ENCODE results near the gene ALDH16A1.

The ALDH16A1 gene

GRCh38 chr19:49419173-49419572, 33.9 kb upstream of the ALDH16A1 start:
- no peak for TF ChIP-seq CTCF (conservative IDR thresholded peaks at IDR 0.05; ENCODE audit: low read depth, low read length)
- no peak for DNase-seq (ENCODE audit: low read depth)
- H3K4me3 ChIP-seq (ENCODE audit: low read length): no peak overlapping the region

GRCh38 chr19:49420227-49420626, 32.8 kb upstream of the ALDH16A1 start:
- no peak for DNase-seq (ENCODE audit: low read depth)
- no peak overlapping the region for H3K4me3 ChIP-seq (ENCODE audit: low read length)
- TF ChIP-seq CTCF (conservative IDR thresholded peaks at IDR 0.05; ENCODE audit: low read depth, low read length): no peak

GRCh38 chr19:49421039-49421877, 31.8 kb upstream of the ALDH16A1 start:
- no peak for DNase-seq (ENCODE audit: low read depth)

GRCh38 chr19:49421878-49422202, 31.2 kb upstream of the ALDH16A1 start:
- no peak for TF ChIP-seq CTCF (conservative IDR thresholded peaks at IDR 0.05; ENCODE audit: low read depth, low read length)
- no peak overlapping the region for H3K4me3 ChIP-seq (ENCODE audit: low read length)
- no peak for DNase-seq (ENCODE audit: low read depth)

More at GRCh38 chr19:49421039-49421877, 31.8 kb upstream of the ALDH16A1 start:
- TF ChIP-seq CTCF (conservative IDR thresholded peaks at IDR 0.05; ENCODE audit: low read depth, low read length): no peak
- H3K4me3 ChIP-seq (ENCODE audit: low read length): peak overlapping the region; percentile 12

- TF ChIP-seq CTCF (conservative IDR thresholded peaks at IDR 0.05; ENCODE audit: low read depth, low read length): peak; percentile 31
- no peak for DNase-seq (ENCODE audit: low read depth)
- H3K4me3 ChIP-seq (ENCODE audit: low read length): no peak overlapping the region
Measured at GRCh38 chr19:49422407-49423070, 30.5 kb upstream of the ALDH16A1 start.

GRCh38 chr19:49423071-49423984, 29.7 kb upstream of the ALDH16A1 start, which contains the start of gene PTH2:
Gene PTH2, minus strand, starts transcription at chr19:49423441. Its CDS starts 102 bp downstream, at chr19:49423339.
- H3K4me3 ChIP-seq (ENCODE audit: low read length): no peak within 1 kb of the TSS
- TF ChIP-seq CTCF (conservative IDR thresholded peaks at IDR 0.05; ENCODE audit: low read depth, low read length): no peak
- no peak for DNase-seq (ENCODE audit: low read depth)
